ENCODE results near the gene TRAPPC3.
"Not testable (repeated sequence)": the region's sequence is repeated elsewhere in the genome, so short reads cannot be mapped to it uniquely, and the experiment has no call there.

TRAPPC3 gene

DNA sequence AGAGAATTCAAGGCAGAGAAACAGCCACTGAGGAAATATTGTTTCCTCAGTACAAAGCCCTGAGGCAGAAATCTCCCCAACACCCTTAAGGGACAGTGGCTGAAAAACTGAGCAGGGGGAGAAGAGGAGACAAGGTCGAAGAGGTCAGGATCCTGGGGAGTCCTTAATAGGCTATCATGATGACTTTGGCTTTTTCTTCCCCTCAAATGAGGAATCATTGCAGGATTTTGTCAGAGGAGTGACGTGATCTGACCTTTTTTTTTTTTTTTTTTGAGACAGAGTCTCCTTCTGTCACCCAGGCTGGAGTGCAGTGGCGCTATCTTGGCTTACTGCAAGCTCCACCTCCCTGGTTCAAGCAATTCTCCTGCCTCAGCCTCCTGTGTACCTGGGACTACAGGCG, 16.9 kb upstream of the TRAPPC3 start:
- no peak for DNase-seq

DNA sequence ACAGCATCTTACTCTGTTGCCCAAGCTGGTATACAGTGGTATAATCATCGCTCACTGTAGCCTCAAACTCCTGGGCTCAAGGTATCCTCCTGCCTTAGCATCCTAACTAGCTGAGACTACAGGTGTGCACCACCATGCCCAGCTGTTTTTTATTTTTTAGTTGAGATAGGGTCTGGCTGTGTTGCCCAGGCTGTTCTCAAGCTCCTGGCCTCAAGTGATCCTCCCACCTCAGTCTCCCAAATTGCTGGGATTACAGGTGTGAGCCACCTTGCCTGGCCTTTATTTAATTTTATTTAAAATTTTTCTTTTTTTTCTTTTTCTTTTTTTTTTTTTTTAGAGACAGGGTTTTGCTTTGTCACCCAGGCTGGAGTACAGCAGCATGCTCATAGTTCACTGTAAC, 15.9 kb upstream of the TRAPPC3 start:
- no peak for DNase-seq

DNA sequence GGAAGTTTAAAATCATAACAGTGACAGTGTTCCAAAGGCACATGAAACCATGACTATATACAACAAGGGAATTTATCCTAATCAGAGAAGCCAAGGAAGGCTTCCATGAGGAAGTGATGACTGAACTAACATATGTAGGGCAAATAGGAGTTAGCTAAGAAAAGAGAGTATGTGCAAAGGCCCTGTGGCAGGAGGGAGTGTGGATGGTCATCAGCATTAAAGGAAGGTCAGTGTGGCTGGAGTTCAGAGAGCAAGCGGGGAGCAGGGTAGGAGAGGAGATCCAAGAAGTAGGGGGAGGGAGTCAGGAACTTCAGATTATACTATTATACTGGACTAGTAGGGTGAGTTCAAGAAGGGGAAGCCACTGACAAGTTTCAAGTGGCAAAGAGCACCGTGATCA, 15.1 kb upstream of the TRAPPC3 start:
- no peak for DNase-seq

DNA sequence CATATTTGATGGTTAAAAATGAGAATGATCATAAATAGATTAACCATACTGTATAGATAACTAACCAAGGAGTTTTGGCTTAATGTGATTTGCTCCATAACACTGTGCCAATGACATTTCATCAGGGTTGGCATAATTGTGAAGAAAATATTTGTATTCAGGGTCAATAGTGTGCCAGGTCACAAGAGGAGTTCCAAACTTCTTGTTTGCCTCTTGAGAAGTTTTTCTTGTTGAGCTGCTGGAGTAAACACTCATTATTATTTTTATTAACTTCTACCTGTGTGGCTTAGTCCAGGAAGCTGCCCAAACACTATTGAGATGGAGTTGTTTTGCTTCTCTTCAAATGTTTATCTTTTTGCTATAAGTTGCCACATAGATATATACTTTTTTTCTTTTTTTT, 14.1 kb upstream of the TRAPPC3 start:
- no peak for DNase-seq

DNA sequence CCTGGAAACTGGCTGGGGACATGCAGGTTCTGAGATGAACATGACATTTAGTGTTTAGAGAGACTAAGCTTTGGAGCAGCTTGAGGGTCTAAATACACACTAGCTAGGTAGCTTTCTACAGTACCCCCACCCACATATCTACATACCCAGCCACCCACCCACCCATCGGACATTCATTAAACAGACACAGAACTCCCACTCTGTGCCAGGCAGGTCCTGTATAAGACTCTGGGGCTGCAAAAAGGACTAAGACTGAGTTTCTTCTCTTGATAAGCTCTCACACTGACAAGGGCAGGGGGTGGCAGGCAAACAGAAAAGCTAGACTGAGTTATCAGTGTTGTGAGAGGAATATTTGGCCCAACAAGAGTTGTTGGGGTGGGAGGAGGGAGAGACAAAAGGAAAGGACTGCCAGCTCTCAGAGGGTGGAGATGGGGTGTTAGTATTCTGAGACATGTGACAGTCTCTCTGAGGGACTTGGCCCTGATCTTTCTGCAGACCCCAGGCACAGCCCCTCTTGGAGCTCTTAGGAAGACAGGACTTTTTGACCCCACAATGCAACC, 13.5 kb upstream of the TRAPPC3 start:
- no peak for DNase-seq

DNA sequence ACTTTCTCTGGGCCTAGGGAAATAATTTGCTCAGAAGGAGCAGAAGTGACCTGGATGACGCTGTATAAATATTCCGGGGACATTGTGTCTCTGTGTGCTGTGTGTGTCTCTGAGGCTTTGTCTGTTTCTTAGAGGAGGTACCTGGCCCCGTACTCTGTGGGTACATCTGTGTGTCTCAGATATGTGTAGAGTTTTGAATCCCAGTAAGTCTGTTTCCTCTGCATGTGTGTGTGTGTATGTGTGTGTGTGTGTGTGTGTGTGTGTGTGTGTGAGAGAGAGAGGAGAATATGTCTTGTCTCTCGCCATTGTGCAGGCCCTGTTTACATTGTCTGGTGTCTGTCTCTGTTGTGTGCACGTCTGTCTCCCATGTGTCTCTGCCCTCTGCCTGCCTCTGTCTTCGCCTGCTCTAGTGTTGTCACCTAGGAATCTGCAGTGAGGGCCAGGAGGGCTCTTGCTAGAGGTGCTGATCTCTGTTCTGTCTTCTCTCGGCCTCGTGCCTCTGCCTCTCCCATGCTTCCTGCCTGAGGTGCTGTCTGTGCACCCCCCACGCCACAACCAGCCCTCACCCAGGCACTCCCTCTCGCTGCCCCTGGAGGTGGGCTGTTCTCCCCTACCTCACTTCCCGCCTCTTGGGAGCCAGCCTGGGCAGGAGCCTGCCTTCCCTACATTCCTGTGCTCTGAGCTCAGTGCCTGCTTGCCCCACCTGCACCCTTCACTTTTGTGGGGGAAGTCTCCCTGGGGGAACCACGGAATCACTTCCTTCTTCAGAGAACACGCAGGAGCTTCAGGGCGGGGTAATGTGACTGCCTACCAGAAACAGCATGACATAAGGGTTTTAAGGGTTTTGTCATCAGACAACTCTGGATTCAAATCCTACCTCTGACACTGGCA, 12.6 kb upstream of the TRAPPC3 start:
- DNase-seq, result peak in 1 of 4 experiments; percentile 37

DNA sequence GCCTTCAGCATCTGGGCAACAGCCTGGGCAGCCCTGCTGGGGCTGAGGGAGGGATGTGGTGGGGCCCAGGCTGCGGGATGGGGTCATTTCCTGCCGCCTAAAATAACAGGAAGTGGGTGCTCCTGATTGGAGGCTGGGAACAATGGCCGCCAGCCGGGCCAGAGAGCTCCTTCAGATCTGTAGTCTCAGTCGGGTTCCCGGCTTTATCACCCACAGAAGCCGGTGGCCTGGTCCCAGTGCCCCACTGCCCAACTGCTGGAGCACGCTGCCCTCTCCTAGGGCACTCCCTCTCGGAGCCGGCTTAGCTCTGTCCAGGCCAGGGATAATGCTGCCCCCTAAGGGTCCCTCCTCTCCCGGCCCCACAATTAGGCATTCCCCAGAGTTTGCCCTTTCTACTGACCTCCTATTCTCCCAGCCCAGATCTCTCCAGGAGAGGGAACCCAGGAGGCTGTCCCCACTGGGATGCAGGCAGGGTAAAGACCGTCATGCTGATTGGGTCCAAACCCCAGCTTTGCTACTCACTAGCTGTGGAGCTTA, 11.7 kb upstream of the TRAPPC3 start:
- peak in 2 of 4 experiments; percentile 35 to 50 for DNase-seq

DNA sequence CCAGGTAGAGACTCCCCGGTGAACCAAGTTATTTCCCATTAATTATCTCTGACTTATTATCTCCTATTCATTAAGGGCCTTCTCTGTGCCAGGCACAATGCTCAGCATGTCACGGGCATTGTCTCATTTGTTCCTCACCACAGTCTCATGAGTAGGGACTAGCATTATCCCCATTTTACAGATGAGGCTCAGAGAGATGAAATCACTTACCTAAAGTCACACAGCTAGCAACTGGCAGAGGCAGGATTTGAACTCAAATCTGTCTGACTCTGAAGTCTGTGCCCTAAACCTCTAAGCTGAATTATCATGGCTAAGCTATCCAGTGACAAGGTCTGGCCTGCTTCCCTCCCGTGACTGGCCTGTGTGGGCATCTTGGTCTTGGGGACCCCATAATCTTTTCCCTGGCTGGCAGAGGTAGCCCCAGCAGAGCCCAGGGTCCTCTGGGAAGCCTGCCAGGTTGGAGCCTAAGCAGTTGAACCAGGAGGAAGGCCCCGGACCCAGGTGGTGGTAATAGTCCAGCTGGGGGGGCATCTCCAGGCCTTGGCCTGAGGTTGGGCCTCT, 11.2 kb upstream of the TRAPPC3 start:
- no peak for DNase-seq

DNA sequence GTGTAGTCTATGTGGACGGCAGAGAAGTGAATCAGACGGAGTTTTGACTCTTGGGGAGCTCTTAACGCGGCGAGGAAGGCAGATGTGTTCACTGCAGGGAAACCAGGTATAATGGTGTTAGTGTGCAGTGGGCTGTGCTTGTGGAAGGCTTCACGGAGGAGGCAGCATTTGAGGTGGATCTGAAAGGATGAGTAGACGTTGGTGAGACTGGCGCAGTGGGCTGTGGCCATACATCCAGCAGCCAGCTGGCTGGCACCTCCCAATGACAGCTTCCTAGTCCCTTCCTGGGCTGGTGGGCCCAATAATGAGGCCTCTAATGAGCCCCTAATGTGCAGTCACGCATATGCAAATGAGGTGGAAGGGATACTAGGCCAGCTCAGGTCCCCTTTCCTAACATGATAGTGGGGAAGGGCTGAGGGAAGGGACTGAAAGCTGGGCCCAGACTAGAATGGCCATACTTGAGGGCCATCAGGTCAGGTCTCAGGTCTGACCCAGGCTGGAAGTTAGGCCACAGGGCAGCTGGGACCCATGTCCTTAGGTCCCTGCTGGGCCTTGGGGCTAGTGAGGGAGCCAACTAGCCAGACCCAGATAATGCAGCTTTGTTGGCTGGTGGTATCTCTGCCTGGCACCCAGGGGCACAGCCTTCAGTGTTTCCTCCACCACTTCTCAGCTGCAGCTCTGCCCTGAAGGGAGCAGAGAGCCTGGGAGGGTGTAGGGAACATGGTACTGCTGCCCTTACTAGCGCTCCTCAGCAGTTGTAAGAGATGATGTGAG, 10.5 kb upstream of the TRAPPC3 start:
- no peak for DNase-seq

DNA sequence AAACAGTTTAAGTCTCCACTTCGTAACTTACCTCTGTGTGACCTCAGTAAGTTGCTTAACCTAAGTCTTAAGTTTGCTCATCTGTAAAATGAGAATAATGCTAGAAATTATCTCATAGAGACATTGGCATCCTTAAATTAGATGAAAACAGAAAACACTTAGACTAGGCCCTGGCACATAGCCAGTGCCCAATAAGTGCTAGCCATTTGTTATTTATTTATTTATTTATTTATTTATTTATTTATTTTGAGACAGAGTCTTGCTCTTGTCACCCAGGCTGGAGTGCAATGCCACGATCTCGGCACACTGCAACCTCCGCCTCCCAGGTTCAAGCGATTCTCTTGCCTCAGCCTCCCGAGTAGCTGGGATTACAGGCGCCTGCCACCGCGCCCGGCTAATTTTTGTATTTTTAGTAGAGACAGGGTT, 9.6 kb upstream of the TRAPPC3 start:
- DNase-seq, result not testable (repeated sequence)

DNA sequence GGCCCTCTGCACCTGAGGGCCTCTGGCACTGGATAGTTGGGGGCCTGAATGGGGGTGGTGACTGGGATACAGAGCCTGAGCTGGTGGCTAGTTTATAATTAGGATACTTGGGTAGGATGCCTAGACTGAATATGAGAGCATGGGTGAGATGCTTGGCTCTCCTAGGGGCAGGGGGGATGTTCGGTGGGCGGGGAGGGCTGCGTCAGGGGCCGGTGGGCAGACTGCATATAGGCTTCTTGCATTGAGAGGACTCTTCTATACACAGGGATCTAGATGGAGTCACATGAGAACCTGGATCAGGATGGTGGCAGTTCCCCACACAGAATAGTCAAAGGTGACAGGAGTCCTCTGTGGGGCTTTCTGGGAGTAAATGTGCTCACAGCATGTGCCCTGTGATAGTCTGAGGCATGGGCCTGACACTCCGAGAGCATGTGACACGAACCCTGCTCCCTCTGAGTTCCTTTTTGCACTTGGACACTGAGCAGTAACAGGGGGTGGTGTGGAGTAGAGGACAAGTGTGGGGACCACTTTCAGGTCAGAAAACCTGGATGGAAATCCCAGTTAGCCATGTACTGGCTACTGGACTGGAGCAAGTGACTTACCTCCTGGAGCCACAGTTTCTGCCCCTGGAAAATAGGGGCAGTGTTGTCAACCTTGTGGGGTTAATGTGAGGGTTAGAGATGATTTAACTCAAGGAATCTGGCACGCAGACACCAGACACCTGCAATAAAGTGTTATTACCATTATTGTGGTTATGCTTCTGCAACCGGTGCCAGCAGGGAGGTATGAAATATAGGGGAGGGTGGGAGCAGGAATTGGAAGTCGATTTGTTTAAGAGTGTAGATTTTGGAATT, 8.9 kb upstream of the TRAPPC3 start:
- DNase-seq, result no peak

DNA sequence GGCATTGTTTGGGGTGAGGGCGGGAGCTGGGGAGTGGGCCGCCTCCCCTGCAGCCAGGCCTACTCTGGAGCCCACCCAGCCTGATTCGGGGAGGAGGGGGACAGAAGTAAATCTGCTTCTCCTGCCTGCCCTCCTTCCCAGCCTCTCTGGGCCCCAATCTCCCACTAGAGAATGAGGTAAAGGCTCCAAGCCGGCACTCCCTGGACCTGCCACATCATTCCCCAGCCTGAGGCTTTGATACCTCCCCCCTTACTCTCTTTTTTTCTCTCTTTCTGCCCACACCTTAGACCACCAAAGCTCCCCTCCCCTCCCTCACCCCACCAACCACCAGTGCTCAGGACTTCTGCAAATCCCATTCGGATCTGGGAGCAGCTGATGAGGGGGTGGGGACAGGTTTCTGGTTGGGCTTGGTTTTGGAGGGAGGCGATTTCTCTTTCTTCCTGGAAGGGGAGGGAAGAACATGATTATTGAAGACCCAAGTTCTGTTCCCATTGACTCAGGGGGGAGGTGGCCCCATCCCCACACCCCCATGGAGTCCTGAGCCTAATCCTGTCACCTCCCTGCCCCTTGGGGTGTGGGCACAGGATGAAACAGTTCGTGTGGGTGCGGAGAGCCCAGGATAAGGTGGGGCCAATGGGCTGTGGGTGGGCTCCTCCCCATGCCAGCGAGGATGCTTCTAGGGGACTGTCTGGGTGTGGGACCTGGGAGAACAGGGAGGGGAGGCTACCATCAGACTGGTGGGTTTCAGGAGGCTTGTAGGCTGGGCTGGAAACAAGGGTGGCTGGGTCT, 8.0 kb upstream of the TRAPPC3 start:
- no peak for DNase-seq

DNA sequence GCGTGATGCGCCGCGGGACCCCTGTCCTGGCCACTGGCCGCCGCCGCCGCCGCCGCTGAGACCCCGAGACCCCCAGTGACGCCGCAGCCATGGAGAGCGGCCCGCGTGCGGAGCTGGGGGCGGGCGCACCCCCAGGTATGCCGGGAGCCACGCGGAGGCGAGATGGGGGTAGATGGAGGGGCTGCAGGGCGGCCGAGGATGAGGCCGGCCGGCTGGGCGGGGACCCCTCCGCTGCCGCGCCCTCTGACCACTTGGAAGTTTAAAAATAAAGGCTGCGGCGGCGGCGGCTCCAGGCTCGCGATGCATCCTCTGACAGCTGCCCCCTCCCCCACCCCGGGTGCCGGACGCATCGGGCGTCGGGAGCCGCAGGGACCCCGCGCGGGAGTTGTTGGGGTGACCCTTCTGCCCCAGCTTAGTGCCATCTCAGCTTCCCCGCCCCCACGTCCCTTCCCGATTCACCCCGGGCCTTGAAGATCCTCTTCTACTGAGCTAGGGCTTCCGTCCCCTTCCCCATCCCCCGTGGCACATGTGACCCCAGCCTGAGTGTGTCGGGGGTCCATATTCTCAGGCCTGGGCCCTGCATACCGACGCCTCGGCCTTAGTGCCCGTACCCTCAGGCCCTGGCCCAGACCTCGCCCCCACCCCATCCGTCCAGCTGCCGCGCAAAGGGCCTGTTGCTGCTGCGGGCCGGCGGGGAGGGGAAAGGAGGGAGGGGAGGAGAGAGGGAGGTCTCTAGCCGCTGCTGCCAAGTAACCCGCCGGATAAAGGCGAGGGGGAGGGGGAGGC, 7.2 kb upstream of the TRAPPC3 start:
- DNase-seq, result peak; percentile 19 to 53 (median 26)

DNA sequence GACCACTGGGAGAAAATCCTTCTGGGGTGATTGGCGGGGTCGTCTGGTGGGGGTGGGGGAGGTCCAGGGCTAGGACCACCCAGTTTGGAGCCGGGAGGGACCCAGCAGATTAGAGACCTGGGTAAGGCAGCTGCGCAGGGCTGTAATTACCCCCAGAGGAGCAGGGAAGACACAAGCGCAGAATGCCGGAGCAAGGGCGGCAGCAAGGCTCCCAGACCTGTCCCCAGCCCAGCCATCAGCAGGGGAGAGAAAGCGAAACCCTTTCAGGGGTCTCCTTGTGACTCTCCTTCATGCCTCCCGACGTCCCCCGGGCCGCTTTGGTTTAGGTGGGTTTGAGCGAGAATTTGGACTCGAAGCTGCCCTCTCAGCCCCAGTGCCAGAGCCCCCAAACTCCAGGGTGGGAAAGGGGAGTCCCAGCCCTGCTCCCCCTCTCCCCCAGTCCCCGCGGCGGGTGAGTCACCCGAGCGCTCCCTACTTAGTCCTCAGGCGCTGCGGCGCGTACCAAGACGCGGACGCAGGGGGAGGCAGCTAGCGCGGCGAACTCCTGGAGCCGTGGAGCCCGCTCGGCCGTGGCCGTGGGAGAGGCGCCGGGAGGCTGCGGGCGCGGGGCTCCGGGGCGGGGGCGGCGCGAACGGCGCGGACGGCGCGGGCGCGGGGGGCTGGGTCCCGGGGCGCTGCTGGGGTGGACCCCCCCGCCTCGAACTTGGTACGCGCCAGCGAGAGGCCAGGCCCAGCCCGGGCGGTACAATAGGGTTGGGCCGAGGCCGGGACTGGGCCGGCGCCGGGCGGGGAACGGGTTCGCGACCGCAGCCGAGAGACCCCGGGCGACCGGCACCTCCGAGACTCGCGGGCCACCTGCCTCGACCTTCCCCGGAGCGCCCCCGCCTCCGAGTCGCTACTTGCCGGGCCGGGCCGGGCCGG, 6.4 kb upstream of the TRAPPC3 start, which contains the start of gene MAP7D1:
TSS of gene MAP7D1 (plus strand) at position 753 of the 921 bp plus-strand sequence. CDS start 258 bp downstream, outside the sequence.
- peak; percentile 57 to 88 (median 78) for DNase-seq

DNA sequence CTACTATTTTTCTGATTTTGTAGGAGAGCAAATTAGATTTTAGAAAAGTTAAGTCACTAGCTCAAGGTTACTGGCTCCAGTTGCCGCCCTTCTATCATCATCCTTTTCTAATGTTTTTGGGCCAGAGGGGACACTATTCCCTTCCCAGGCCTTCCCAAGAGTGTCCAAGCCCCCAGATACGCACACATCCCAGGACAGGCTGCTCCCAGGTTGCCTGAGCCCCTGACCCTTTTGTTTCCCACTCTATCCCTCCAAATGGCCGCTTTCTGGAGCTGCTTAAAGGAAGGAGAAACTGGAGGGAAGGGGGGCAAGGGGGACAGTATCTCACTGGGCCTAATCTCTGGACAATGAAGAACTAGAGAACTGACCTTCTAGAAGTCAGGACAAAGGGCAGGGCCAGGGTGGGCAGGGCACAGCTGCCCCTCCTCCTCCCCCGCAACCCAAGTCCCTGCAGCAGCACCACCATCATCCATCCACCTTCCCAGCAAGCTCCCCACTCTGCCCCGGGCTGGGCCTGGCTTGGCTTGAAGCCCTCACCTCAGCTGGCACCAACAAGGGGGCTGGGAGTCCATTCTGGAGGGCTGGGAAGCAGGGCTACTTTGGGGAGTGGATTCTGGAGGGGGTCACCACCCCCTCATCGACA, 5.6 kb upstream of the TRAPPC3 start:
- no peak for DNase-seq

DNA sequence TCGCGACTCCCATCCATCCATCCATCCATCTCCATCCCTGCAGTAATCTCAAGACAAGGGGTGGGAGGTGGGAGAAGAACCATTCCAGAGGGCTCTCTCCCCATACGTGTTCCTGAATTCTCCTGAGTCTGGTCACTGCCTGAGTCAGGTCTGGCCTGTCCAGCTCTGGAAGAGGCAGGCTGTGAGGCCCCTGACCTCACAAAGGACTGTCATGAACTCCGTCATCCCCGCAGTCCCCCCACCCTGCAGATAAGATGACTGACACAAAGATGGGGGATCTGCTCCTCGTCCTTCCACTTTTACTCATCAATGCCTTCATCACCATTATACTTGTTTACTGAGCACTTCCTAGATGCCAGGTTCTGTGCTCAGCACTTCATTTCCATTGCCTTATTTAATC, 5.0 kb upstream of the TRAPPC3 start:
- no peak for DNase-seq

DNA sequence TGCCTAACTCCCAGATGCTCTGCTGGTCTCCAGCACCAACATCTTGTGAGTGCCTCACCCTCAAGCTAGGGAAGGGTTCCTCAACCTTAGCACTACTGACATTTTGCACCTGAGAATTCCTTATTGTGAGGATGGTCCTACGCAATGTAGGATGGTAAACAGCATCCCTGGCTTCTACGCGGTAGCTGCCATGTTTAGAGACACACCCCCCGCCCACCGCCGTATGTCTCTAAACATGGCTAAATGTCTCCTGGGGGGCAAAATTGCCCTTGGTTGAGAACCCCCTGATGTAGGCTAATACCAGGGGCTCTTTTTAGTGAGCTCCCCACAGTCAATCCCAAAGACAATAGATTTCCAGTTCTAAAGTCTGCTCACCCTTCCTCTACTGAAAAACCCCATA, 4.2 kb upstream of the TRAPPC3 start:
- DNase-seq, result no peak

DNA sequence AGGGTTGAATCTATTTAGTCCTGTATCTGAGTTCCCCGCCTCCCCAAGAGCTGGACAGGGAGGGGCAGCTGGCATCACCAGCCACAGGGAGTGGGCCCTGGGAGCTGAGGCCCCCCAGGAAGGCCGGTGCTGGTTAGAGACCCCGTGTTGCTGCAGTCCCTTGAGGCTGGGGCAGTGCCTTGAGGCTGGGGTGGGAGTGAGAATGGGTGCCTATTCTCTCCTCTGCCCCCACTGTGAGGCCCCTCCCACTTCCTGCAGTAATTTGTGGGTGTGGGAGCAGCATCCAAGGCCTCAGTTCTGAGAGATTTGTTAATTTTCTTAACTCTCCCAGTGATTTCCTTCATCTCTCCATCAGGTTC, 2.5 kb upstream of the TRAPPC3 start:
- DNase-seq, result peak in 2 of 4 experiments; percentile 28 to 39

Data from activated naive CD4-positive, alpha-beta T cell (primary cell).